HG02981 (cell line): Measurements from ENCODE around the gene PIN1.
"Not testable (repeated sequence)": the region's sequence is repeated elsewhere in the genome, so short reads cannot be mapped to it uniquely, and the experiment has no call there.

ENCODE experiments used
- ATAC-seq: cut with Tn5 transposase; IDR thresholded peaks from one replicate; pipeline ENCODE4 v1.9.1; 2021; ENCODE audit warnings: mild to moderate bottlenecking, moderate library complexity; ENCODE audit not compliant: unreplicated experiment

Gene PIN1

DNA sequence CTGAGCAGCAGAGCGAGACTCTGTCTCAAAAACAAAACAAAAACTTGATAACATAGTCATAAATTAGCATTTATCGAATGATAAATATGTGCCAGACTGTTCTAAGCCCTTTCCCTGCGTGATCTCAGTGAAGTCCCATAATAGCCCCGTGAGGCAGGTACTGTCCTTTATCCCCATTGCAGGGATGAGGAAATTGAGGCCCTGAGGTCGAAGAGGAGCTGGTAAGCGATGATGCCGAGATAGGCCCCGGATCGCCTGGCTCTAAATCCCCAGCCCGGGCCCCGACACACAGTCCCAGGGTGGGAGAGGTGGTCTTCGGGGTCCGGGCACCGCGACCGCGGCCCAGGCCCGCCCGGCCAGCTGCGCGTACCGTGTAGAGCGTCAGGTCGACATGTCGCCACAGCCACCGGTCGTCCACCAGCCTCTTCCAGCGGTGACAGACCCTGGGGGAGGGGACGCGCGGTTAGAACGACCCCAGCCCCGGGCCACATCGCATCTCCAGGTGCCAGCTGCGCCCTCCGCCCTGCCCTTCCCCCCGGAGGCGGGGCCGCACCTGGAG, 16.9 kb upstream of the PIN1 start:
- no peak for ATAC-seq

DNA sequence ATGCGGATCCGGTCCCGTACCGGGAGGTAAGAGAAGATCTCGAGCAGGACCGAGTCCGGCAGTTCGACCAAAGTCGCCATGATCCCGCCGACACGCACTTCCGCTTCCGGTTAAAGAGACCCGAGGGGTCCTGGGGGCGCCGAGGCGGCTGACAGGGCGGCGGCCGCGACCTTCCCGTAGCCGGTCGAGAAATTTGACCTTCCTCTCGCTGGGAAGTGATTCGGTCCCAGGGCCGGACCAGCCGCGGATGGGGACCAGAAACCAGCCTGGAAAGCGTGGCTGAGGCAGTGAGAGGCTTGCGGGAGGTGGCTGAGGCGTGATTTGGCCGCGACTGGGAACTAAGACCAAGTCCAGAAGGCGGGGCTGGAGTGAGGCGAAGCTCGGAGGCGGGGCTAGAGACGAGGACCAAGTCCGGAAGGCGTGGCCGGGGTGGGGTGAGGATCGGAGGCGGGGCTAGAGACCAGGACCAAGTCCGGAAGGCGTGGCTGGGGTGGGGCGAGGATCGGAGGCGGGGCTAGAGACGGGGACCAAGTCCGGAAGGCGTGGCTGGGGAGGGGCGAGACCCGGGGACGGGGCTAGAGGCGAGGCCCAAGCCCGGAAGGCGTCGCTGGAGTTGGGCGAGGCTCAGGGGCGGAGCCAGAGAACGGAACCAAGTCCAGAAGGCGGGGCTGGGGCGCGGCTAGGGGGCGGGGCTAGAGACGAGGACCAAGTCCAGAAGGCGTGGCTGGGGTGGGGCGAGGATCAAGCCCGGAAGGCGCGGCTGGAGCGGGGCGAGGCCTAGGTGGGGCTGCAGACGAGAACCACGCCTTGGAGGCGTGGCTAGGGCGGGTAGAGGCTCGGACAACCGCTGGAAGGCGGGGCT, 16.2 kb upstream of the PIN1 start, which contains the start of gene FBXL12:
FBXL12 (minus strand) TSS at position 346 of the 862 bp plus-strand sequence; CDS start at position 80, 266 bp downstream.
- peak; percentile 79 for ATAC-seq

DNA sequence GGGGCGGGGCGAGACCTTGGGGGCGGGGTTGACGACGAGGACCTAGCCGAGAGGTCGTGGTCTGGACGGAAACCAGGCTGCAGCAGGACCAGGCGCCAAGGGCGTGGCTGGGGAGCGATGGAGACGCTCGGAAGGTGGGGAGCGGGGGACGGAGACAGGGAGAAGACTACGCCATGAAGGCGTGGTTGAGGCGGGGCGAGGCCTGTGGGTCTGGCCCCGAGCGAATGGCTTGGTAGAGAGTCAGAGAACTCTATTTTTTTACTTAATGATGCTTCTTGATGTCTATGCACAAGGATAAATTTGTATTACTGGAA, 15.6 kb upstream of the PIN1 start:
- no peak for ATAC-seq

- not testable (repeated sequence) for ATAC-seq
These were observed 15.1 kb upstream of the PIN1 start for GRCh38 chr19:9820034-9820433.

GRCh38 chr19:9823816-9824215, 11.3 kb upstream of the PIN1 start:
- no peak for ATAC-seq

DNA sequence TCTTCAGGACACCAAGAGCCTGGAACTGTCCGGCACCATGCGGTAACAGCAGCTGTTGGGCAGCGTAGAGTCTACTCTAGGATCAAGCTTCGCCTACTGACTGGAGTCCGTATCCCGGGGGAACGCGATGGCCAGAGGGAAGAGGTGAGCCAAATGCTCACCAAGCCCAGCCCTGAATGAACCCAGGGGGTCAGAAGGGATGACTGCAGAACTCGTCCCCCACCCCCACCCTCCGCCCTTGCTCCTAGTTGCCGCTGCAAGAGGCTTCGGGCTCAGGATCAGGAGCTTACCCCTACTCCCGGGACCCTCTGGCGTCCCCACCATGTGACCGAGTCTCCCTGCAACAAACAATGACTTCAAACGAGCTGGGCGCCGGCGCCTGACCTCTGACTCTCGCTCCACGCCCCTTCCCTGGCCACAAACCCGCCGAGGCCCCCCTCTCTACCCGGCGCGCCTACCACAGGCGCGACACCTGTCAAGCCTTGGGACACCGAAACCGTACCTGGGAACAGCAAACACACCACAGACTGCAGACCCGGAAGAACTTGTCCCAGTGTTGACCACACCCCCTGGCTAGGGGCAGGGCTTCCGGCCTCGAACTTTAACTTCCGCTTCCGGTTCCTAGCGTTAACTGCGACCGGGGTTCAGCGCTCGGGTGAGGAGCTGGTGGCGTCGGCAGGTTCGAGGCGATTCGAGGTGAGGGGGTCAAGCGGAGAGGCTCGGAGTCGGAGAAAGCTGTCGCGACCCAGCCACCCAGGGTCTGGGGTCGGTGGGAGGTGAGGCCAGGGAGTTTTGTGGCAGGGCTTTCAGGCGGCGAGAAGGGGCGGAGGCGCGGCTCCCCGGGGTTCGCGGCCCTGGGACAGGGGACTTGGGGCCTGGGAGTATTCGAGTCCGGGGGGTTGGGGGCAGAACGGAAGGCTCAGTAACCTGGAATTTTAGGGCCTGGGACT, 7.6 kb upstream of the PIN1 start, which contains the start of gene UBL5:
UBL5 (plus strand) TSS at position 630 of the 950 bp plus-strand sequence. CDS start 420 bp downstream, outside the sequence.
- peak; percentile 84 for ATAC-seq

DNA sequence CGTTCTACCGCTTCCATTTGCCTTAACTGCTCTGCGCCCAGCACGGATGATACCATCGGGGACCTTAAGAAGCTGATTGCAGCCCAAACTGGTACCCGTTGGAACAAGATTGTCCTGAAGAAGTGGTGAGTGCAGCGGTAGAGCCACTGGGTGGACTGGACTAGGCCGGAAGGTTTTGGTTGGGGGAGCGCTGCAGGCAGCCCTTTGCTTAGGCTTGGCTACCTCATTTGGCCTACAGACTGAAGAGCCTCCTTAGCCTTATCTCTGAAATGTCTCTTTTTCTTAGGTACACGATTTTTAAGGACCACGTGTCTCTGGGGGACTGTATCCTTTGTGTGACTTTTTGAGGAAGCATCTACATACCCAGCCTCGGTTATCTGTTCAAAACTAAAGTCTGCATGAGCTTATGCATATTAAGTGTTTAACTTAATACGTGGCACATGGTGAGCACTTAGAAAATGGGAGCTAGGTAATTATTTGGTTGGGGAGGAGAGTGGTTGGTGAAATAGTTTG, 6.5 kb upstream of the PIN1 start:
- ATAC-seq: no peak

GRCh38 chr19:9834307-9834725, 802 bp upstream of the PIN1 start:
- ATAC-seq: no peak

GRCh38 chr19:9835507-9835949, 410 bp downstream of the PIN1 start:
- peak; percentile 8 for ATAC-seq

- ATAC-seq: no peak
These were observed 903 bp downstream of the PIN1 start for GRCh38 chr19:9836021-9836420.

DNA sequence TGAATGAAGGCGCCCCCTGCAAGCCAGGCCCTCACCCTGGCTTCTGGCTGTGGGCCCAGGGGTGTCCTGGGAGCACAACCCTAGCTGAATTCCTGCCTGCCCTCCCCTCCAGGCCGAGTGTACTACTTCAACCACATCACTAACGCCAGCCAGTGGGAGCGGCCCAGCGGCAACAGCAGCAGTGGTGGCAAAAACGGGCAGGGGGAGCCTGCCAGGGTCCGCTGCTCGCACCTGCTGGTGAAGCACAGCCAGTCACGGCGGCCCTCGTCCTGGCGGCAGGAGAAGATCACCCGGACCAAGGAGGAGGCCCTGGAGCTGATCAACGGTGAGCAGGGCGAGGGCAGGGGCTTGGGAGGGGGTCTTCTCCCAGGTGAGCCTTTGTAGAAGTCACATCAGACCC, 3.2 kb downstream of the PIN1 start:
- no peak for ATAC-seq

GRCh38 chr19:9839415-9839814, 4.3 kb downstream of the PIN1 start:
- ATAC-seq: no peak

DNA sequence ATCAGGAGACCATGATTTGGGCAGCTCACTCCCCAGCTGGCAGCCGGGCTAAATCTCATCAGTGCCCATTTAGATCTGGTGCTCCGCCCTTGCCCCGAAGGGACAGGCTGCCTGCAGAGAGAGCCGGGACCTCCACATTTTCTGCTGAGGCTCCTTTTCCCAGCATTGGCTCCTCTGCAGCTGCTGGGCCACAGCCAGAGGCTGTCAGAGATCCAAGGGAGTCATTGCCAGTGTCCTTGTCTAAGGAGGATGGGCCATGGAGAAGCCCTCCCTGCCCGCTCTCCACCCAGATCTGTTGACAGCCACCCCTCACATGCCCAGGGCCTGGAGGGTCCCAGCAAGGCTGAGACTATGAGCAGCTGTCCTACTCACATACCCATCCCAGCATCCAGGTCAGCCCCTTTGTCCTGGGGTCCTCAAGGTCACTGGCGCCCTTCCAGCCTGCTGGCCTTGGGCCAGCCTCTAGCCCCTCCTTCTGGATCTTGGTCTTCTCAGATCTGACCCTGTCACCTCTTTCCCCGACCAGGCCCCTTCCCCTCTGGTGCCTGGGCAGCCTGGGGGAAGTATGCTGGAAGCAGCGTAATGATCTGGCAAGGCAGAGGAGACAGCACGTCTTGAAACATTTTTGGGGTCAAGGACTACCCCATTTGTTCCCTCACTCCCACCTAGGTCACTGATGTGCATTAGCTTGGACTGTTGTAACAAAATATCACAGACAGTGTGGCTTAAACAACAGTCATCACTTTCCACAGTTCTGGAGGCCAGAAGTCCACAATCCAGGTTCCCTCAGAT, 7.9 kb downstream of the PIN1 start:
- no peak for ATAC-seq

- not testable (repeated sequence) for ATAC-seq
These were observed 8.6 kb downstream of the PIN1 start for GRCh38 chr19:9843626-9844273.

GRCh38 chr19:9847087-9847671, 12.1 kb downstream of the PIN1 start:
- no peak for ATAC-seq

GRCh38 chr19:9848060-9848459, 12.9 kb downstream of the PIN1 start:
- ATAC-seq: no peak

DNA sequence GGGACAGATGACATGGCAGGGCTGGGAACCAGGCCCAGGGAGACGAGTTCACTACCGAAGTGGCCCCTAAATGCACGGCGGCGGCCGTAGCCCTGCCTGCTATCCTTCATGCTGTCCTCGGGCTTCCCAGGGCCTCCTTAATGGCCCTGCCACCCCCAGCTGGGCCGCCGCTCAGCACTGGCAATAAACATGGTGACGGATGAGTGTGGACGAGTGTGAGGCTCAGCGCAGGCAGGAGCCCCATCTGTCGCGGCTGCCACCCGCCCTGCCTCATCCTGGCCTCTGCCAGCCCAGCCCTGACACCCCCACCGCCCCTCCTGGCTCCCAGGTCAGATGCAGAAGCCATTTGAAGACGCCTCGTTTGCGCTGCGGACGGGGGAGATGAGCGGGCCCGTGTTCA, 13.6 kb downstream of the PIN1 start:
- ATAC-seq: no peak

GRCh38 chr19:9849791-9850190, 14.7 kb downstream of the PIN1 start:
- ATAC-seq: no peak

- no peak for ATAC-seq
These were observed 15.3 kb downstream of the PIN1 start for GRCh38 chr19:9850235-9850959.
